HG03565 (cell line): Measurements from ENCODE around the gene JAK1.
"Not testable (repeated sequence)": the region's sequence is repeated elsewhere in the genome, so short reads cannot be mapped to it uniquely, and the experiment has no call there.

Experiments used
- ATAC-seq: cut with Tn5 transposase; IDR thresholded peaks from one replicate; pipeline ENCODE4 v1.9.1; 2021; ENCODE audit warnings: mild to moderate bottlenecking, moderate library complexity; ENCODE audit not compliant: unreplicated experiment

Gene JAK1

DNA sequence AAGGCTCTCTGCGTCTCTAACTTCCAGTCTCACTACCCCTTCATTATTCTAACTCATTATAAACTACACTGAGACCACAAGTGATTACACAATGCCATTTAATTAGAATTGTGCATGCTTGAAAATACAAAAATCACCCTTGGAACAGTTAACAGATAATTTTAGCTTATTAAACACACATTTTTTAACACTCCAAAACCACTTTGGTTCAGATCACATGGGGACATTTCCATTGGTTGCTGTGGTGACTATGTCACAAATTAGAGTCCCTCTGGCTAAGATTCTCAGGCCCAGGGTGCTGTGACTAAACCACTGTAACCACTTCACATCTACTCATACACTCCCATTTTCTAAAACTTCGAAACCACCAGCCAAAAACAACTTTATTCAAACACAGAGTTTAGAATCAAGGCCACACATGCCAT lies 43.0 kb downstream of the JAK1 start:
- peak; percentile 65 for ATAC-seq

GRCh38 chr1:64922336-64922735 lies 44.0 kb downstream of the JAK1 start:
- no peak for ATAC-seq

DNA sequence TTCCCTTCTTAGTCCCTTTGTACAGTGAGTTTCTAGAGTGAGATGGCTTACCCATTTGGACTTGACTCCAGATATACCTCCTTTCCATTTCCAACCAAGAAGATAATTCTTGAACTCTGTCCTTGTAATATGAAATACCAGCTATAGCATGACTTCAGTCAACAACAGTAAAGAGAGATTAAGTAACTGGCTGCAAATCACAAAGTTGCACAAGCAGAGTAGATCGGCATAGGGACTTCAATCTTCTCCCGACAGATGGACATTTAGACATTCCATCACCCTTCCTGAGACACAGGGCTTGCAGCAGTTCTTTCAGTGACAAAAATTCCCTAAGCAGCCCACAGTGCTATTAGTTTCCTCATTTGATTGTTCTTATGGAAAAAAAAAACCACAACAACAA lies 44.6 kb downstream of the JAK1 start:
- no peak for ATAC-seq

- ATAC-seq: no peak
Observed at GRCh38 chr1:64920941-64921589, 45.3 kb downstream of the JAK1 start.

DNA sequence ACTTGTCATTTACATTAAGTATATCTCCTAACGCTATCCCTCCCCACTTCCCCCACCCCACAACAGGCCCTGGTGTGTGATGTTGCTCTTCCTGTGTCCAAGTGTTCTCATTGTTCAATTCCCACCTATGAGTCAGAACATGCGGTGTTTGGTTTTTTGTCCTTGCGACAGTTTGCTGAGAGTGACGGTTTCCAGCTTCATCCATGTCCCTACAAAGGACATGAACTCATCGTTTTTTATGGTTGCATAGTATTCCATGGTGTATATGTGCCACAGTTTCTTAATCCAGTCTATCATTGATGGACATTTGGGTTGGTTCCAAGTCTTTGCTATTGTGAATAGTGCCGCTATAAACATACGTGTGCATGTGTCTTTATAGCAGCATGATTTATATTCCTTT lies 47.2 kb downstream of the JAK1 start:
- not testable (repeated sequence) for ATAC-seq

GRCh38 chr1:64917907-64918306 lies 48.4 kb downstream of the JAK1 start:
- ATAC-seq: no peak

DNA sequence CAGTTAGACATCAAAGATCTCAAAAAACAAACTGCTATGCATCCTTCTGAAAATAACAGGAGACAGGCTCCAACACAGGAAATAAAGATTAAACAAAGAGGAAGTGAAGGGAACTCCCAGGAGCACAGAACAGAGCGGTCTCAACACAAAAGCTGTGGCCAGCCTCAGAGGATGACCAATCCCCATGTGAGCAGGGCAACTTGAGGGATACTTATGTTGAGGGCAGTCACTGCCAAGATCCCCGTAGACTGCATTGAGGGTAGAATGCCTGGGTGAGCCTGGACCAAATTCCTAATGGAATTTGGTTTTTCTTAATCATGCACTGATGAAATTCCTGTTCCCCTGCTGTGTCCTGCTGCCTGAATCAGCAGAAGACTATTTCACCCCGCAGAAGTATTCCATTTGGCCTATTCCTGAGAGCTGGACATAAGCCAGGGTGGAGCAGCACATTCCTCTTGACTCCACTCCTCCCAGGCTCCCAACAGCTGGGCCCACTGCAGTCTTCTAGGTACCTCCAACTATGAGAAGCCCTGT lies 49.0 kb downstream of the JAK1 start:
- no peak for ATAC-seq

GRCh38 chr1:64915381-64916274 lies 50.7 kb downstream of the JAK1 start:
- no peak for ATAC-seq

DNA sequence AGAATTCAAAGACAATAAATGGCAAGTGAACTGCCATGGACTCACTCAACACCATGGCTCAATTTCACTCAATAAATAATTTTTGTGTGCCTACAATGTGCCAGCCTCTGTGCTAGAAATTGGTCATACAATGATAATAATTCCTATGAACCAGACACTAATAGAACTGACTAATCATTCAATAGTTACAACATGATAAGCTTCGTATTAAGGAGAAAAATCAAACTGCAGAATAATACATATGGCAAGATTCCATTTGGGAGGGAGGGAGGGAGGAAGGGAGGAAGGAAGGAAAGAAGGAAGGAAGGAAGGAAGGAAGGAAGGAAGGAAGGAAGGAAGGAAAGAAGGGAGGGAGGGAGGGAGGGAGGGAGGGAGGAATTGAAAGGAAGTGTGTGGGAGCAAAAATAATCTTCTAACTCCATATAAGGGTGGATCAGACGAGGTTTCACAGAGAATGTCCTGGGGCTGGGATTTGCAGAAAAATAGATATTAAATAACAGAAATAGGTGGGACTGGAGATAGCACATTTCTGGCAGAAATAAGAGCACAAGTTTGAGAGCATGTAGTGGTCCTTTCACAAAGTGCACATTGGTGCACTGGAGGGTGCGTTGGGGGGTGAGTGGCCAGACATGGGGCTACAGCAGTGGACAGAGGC lies 52.9 kb downstream of the JAK1 start:
- no peak for ATAC-seq

DNA sequence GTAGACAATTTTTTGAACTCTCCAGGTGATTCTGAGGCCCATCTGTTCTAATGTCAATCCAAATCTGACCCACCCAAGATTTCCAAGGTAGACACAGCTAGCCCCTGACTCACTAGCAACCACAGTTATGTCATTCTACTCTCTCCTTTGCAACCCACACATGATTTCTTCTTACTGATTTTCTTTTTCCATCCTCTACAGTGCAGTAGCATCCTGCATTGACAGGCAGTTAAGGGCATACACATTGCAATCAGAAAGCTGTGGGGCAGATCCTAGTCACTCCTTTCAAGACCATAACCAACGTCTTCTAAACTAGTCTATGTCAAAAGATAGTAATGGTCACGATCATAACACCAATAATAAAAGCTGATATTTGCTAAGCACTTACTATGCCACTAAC lies 54.2 kb downstream of the JAK1 start:
- ATAC-seq: no peak

DNA sequence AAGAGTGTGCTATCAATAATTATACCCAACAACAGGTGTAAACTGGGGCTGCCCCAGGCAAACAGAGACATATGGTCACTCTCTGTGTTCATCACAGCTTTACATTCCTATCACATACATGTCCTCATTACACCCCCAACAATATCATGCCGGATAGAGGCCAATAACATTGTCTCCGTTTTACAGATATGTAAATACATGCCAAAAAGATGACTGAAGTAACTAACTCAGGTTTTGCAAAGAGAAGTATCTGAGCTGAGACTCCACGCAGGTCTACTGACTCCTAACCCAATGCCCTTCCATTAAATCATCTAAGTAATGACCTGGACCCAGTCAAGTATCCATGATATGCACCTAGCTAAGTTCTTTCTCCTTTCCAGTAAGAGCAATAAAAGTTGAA lies 55.0 kb downstream of the JAK1 start:
- no peak for ATAC-seq

DNA sequence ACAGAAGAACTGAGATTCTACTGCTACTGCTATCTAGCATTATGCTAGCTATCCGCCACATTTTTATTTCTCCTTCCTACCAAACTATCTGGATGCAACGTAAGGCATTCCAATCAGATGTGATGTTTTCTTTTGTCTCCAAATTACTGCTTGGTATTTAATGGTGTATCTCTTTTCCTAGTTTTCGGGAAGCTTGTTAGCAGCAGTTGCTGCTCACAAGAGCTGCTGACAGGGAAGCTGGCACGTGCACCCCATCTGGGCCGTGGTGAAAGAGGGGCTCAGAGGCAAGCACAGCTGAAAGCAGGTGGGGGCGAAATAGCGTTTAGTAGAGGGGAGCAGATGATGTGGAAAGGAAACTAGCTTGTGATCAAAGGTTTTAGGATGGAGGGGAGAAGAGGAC lies 57.3 kb downstream of the JAK1 start:
- no peak for ATAC-seq

- no peak for ATAC-seq
Observed at GRCh38 chr1:64908575-64908974, 57.8 kb downstream of the JAK1 start.

- ATAC-seq: no peak
Observed at GRCh38 chr1:64906447-64906846, 59.9 kb downstream of the JAK1 start.

DNA sequence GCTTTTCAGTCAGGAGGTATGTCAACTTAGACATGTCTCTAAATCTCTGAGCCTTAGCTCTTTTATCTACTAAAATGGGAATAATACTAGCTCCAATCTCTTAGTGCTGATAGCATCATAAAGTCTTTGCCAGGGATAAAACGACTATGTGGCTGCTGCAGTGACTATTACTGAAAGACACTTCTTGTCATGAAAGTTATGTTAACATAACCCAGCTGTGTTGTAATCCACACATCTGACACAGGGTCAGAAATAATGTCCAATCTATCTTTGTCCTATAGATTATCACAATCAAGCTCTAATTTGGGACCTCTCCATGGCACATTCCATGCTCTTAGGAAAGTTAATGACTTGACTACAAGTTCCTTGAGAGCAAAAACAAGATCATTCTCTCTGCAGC lies 62.8 kb downstream of the JAK1 start:
- ATAC-seq: no peak

DNA sequence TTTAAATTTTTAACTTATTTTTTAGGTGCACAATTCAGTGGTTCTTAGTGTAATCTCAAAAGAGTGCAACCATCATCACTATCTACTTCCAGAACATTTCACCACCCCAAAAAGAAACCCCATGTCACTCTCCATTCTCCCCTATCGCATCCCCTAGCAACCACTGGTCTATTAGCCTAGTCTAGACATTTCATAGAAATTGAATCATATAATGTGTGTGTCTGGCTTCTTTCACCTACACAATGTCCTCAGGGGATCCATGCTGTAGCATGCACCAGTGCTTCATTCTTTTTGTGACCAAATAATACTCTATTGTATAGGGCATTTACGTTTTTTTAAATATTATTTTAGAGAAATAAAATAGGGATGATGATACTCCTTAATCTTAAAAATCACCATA lies 64.7 kb downstream of the JAK1 start:
- ATAC-seq: no peak

- no peak for ATAC-seq
Observed at GRCh38 chr1:64900916-64901315, 65.4 kb downstream of the JAK1 start.

DNA sequence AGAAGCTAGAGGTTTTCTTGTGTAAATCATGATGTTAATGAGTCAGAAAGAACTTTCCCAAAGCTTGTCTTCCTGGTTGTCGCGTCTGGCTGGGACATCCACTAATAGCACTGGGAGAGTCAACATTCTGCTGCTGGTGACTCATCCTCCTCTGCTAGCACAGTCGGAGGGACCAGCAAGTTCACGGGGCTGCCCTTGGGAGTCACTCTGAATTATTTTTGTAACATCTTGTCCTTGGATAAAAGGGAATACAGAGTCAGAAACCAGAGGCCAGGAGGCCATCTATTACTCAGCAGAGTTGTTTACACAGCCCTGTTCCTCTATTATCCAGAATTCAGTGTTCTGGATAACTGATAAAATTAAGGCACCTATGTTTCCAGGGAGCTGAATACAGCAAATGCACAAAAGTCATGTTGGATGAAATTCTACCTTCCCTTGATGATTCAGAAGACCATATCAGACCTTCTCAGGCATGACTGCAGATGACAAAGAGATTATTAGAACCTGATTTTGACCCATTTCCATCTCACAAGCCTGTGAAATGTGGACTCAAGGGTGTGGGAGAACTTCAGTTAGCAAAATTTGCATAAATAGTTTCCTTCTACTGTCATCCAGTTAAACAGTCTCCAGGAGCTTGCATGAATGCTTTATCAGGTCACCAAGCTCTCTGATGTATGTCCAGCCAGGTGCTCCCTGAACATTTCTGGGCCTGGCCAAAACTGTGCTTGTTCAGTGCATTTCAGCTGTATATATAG lies 68.1 kb downstream of the JAK1 start:
- ATAC-seq: peak; percentile 48

GRCh38 chr1:64896551-64896950 lies 69.8 kb downstream of the JAK1 start:
- no peak for ATAC-seq

- ATAC-seq: peak; percentile 72
Observed at GRCh38 chr1:64895500-64895899, 70.8 kb downstream of the JAK1 start.
